GM18505 (cell line): Measurements from ENCODE around the gene NR4A2.

Experiments used
- ATAC-seq: cut with Tn5 transposase; IDR thresholded peaks from one replicate; pipeline ENCODE4 v1.9.1; 2021; ENCODE audit not compliant: unreplicated experiment
- POLR2A ChIP-seq: IDR thresholded peaks from 4 replicates; pipeline ENCODE4 v1.6.1; 2011; ENCODE audit warnings: borderline replicate concordance; ENCODE audit not compliant: insufficient read depth, insufficient read length; ENCODE audit errors: extremely low read depth

Gene NR4A2

DNA sequence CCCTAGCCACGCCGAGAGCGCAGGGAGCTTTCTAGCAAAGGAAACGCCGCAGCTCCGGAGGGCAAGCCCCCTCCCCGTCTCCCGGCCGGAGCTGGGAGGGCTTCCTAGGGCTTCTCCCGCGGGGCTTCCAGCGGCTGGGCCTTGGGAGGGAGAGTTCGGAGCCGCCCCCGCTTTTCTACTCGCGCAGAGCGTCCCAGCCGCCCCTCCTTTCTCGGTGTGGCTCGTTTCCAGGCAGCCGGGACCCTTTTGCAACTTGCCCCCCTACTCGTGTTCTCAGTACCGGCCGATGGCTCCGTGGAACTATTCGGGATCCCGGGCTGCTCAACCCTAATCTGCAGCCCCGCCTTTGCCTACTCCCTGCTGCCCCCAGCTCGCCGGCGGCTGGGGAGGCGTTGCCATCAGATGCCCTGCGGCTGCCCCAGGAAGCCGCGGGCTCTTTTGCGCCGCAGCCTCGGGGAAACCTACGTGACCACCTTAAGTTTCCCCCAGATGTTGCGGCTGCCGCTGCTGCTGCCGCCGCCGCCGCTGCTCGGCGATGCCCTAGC is 1.5 kb upstream of the NR4A2 start:
- TF ChIP-seq POLR2A = no peak
- peak; percentile 45 for ATAC-seq

DNA sequence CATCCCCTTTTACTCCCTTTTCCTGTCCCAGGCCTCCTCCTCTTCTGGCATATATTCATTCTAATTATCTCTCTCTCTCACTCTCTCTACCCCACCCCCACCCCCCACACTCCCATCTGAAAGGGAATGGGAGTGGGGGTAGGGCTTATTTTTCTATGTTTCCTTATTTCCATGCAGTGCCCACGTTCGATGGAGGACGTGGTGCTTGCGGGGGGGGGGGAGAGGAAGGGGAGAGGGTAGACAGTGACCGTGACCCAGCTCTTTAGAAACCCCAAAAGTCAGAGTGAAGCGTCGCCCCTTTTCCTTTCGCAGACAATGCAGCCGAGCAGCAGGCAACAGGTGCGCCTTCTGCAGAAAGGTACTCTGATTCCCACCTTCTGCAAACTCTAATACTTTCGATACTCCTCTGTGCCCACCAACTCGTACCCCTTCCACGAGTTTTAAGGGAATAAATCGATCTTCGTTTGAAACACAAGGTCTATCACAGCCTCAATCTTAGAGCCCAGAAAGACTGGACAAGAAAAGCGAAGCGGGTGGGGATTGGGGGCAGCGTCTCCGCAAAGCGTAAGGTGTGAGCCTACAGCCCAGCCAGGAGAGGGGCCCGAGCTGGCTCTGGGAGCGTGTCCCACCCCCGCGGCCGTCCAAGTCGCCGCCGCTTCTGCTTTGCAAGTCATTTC is 891 bp upstream of the NR4A2 start:
- no peak for TF ChIP-seq POLR2A
- peak; percentile 17 for ATAC-seq

DNA sequence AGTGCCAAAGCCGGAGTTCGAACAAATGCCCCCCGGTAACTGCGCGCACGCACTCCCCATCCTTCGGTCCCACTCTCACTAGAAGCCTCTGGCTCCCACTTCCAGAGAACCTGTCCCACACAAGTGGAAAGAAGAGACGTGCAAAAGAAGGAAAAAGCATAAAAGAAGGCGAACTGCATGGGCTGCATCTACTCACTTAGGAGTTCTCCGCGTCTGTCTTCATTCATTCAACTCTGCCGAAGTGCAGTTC is 312 bp downstream of the NR4A2 start:
- no peak for TF ChIP-seq POLR2A
- ATAC-seq = peak; percentile 7

DNA sequence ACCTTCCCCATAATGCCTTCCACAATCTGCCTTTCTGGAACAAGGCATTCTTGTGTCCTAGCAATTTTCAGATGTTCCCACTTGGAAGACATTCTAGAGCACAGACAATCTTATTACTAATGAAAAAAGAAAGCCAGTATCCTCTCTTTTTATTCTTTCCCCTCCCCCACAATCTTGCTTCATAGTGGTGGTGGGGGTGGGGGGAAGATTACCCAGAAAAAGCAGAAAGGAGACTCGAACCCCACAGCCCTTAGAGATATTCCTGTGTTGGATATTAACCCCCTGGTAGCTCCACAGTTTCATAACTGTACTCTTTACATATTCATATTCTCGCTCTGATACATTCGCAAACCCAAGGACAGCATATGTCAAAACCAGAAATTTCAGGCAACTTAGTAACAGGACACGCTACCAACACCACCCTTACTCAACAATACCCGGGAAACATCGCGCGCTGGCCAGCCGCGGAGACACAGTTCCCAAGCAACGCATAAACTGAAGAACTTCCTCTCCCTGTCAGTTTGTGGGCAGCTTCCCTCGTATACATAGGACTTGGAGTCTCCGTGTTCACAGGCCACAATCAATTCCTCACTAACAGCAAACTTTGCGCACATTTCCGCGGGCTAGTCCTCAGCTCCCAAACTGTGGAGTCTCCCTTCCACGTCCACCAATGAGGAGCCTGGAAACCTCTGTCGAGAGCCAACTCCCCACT is 793 bp downstream of the NR4A2 start:
- no peak for ATAC-seq

DNA sequence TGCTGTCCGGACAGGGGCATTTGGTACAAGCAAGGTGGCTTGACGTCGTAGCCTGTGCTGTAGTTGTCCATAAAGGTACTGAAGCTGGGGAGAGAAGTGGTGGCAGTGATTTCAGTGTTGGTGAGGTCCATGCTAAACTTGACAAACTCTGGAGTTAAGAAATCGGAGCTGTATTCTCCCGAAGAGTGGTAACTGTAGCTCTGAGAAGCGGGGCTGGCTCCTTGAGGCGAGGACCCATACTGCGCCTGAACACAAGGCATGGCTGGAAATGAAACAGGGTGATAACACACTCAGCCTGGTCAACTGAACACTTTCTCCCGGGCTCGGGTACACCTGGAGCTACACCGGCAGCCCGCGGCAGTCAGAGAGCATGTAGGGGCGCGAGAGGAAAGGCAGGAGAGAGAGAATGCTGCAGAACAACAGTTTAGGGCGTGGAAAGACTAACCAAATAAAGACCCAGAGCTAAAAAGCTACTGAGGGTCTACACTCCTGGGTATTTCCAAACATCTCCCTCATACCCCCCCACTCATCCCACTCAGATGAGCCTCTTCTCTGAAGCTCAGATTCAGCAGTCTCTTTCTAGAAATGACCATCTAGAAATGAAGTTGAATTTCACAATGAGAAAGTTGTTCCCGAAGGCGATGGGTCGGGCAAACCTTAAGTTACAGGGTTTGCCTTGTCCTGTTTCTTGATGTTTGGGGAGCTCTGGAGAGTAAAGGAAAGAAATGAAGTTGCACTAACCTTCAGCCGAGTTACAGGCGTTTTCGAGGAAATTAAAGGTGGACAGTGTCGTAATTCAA is 2.4 kb downstream of the NR4A2 start:
- no peak for TF ChIP-seq POLR2A
- no peak for ATAC-seq

More for the DNA sequence above, 793 bp downstream of the NR4A2 start:
- no peak for TF ChIP-seq POLR2A

DNA sequence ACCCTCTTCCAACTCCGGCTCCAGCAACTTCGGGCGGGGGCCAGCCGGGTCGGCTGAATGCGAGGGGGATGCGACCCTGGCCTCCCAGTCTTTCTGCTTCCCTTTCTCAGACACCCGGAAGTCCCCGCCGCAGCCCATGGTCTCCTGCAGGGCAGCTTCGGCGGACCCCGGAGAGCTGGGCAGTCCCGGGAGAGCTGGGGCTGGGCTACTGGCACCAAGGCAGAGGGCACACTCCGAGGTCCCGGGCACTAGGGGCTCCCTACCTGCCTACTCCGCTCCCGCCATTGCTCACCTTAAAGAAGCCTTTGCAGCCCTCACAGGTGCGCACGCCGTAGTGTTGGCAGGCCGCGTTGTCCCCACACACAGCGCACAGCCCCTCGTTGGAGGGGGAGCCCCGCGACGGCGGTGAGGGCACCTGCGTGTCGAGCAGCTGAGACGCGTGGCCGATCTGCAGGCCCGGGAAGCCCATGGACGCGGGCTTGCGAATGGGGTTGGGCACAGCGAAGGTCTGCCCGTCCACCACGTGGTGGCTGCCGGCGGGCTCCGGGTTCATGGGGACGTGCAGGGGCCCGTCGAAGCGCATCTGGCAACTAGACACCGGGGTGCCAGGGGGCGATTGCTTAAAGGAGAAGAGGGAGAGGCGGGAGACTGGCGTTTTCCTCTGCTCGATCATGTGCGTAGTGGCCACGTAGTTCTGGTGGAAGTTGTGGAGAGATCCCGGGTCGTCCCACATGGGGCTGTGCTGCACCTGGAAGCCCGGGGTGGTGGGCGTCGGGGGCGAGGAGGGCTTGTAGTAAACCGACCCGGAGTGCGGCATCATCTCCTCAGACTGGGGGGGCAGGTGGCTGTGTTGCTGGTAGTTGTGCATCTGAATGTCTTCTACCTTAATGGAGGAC is 3.2 kb downstream of the NR4A2 start:
- ATAC-seq = no peak
- TF ChIP-seq POLR2A = no peak

DNA sequence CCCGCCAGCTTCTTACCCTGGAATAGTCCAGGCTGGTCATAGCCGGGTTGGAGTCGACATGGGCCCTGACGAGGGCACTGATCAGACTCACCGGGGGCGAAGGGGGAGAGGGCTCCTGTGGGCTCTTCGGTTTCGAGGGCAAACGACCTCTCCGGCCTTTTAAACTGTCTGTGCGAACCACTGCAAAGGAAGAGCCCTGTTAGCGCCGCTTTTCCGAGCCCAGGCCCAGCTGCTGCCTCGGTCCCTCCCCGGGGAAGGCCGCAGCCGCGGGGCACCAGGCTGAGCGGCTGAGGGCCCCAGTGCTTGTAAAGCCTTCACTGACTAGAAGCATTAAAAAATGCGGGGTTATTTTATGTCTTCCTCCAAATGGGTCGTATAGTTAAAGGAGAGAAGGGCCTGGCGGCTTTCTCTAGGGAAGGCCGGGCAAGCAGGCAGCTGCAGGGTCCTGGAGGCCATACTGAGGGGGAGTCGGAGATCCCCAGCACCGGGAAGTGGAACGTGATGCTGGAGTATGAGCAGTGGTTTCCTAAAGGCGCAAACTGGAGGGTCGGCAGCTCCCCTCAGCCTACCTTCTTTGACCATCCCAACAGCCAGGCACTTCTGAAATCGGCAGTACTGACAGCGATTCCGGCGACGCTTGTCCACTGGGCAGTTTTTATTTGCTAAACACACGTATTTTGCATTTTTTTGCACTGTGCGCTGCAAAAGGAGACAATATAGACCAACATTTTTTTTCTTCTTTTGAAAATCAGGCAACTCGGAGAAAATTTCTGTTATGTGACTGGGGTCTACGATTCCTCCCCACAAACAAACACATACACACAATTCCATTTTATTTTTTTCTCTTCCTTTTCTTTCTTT is 4.5 kb downstream of the NR4A2 start:
- TF ChIP-seq POLR2A = no peak
- no peak for ATAC-seq

DNA sequence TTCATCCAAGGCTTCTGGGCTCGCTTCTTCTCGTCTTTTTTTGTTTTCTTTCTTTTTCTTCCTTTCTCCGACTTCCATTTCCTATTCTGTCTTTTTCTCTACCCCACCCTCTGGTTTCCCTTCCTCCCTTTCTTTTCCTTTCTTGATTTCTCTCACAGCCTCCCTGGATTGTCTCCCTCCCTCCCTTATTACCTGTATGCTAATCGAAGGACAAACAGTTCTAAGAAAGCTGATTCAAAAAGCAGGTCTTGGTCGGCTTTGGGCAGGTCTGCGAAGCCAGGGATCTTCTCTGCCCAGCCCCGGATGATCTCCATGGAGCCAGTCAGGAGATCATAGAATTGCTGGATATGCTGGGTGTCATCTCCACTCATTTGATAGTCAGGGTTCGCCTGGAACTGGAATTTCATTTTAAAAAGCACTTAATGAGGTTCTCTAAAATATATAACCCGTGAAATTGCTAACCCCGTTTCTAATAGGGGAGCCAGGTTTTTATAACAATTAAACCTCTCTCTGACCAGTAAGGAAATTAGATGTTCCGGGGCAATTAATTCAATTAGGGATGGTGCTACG is 5.9 kb downstream of the NR4A2 start:
- TF ChIP-seq POLR2A = no peak
- no peak for ATAC-seq

DNA sequence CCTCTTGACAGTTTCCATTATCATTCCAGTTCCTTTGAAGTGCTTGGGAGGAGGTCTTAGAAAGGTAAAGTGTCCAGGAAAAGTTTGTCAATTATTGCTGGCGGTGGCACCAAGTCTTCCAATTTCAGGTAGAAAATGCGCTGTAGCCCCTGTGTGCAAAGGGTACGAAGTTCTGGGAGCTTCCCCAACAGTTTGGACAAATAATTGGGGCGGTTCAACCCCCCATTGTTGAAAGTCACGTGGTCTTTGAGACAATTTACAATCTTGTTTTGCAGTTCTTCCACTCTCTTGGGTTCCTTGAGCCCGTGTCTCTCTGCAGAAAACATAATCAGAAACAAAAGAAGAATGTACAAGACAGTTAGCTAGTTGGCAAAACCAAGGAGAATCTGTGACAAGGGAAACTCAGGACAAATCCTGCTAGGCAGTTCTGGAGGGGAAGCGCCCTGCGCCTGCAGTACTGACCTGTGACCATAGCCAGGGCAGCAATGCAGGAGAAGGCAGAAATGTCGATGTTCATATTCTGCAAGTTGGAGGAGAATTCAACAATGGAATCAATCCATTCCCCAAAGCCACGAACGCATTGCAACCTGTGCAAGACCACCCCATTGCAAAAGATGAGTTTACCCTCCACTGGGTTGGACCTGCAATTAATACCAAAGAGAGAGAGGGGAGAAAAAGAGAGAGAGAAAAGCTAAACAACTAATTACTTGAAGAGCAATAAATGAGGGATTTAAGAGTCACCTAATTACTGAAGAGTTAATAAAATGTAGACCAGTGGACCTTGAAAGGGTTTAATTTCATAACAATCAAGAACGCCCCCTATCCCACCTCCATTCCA is 6.6 kb downstream of the NR4A2 start:
- ATAC-seq = no peak
- no peak for TF ChIP-seq POLR2A

DNA sequence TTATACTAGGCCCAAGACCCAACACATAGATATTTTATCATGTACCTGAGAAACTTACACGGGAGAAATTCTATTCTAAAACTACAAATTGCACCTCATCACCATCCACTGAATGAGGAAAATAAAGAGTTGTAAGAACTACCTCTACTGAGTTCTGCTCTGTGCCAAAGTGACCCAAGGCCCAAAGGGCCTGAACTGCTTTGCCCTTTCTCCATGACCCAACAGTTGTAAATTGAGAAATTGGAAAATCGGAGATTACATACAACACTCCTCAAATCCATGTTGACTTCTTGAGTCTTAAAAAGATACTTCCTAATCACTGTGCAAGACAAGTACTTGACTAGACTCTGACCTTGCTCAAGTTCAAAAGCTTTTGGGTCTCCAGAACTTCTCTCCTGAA is 8.8 kb downstream of the NR4A2 start:
- TF ChIP-seq POLR2A = no peak

DNA sequence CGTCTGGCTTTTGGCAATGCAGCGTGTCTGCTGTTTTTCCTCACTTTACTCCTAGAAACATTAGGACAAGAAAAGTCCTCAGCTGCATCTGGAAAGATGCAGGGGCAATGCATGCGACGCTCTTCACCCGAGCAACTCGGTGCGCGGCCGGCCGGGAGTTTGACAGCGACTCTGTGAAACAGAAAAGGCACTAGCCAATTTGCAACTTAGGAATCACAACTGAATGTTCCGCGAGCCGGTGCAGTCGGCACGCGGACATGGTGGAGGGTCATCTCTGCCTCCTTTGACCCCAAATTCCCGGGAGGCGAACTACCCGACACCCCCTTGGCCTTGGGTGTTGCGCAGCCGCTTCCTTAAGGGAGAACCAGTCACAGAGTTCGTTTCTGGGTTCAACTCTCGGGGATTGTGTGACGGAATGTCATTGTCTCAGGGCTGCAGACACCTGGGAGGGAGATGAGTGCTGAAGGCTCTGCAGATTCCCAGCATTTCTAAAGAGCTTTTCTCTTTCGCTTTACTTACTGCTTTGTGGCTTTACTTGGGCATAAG is 9.8 kb downstream of the NR4A2 start:
- TF ChIP-seq POLR2A = no peak
- ATAC-seq = peak; percentile 10

More for the DNA sequence above, 8.8 kb downstream of the NR4A2 start:
- no peak for ATAC-seq
